Rectal smooth muscle tissue (tissue), 1 donor: Measurements from ENCODE around the gene TEDDM1.
"Not testable (repeated sequence)": the region's sequence is repeated elsewhere in the genome, so short reads cannot be mapped to it uniquely, and the experiment has no call there.

ENCODE experiments used
- H3K27ac ChIP-seq: one replicate; pipeline ENCODE4 v1.7.0; 2013; ENCODE audit warnings: low read depth, low read length, inconsistent platforms
- H3K27me3 ChIP-seq: one replicate; pipeline ENCODE4 v1.7.0; 2013; ENCODE audit warnings: low read length; ENCODE audit not compliant: control insufficient read depth, insufficient read depth
- H3K36me3 ChIP-seq: one replicate; pipeline ENCODE4 v1.7.0; 2013; ENCODE audit warnings: low read length; ENCODE audit not compliant: control insufficient read depth, insufficient read depth
- H3K4me1 ChIP-seq: one replicate; pipeline ENCODE4 v1.7.0; 2013; ENCODE audit warnings: low read length; ENCODE audit not compliant: control insufficient read depth, insufficient read depth
- H3K4me3 ChIP-seq: one replicate; pipeline ENCODE4 v1.7.0; 2013; ENCODE audit warnings: low read length
- H3K9ac ChIP-seq: one replicate; pipeline ENCODE4 v1.7.0; 2013; ENCODE audit warnings: low read length

Gene TEDDM1

GRCh38 chr1:182385885-182386853, 14.3 kb downstream of the TEDDM1 start:
- no peaks in the 10 kb centered on the region for H3K27me3 ChIP-seq
- peaks cover 3% of the 10 kb centered on the region for H3K4me1 ChIP-seq
- no peak overlapping the region for H3K9ac ChIP-seq
- no peak overlapping the region for H3K27ac ChIP-seq
- H3K36me3 ChIP-seq = peaks cover 43% of the 10 kb centered on the region
- H3K4me3 ChIP-seq = no peak overlapping the region

- Histone ChIP-seq H3K27ac (no peak overlapping the region), H3K4me1 (peaks cover 3% of the 10 kb centered on the region), H3K36me3 (peaks cover 43% of the 10 kb centered on the region), H3K27me3 (no peaks in the 10 kb centered on the region), H3K4me3 (no peak overlapping the region), H3K9ac (no peak overlapping the region)
These were observed 16.0 kb downstream of the TEDDM1 start for GRCh38 chr1:182384387-182384960.

- Histone ChIP-seq H3K9ac (no peak overlapping the region), H3K4me3 (no peak overlapping the region), H3K36me3 (peaks cover 43% of the 10 kb centered on the region), H3K27ac (no peak overlapping the region), H3K4me1 (peaks cover under 1% of the 10 kb centered on the region), H3K27me3 (no peaks in the 10 kb centered on the region)
These were observed 16.5 kb downstream of the TEDDM1 start for GRCh38 chr1:182383934-182384333.

DNA sequence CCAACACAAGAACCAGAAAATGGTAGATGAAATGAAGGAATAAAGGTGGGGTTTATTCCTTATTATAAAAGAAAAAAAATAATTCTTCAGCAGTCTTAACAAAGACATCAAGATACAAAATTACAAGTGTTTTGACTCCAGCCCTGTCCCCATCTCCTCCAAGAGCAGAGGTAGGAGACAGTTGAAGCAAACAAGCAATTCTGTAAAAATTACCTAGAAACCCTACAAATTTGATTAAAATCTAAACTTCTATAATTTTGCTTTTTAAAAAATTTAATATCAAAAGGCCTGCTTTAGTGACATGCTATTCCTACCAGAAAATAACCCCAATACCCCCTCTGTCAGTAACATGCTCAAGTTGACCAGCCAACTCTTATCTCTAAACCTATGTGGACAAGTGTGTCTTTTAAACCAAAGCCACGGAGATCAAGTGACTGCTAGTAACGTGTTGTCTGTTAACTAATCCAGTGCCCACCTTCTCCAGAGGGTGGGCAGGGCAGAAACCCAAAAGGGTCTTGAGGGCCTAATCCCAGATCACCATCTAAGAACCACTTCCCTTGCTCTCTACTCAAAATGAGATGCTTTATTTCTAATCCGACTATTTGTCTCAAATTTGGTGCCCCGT, 17.3 kb downstream of the TEDDM1 start:
- H3K4me3 ChIP-seq = no peak overlapping the region
- no peaks in the 10 kb centered on the region for H3K27me3 ChIP-seq
- H3K27ac ChIP-seq = no peak overlapping the region
- peaks cover 39% of the 10 kb centered on the region for H3K36me3 ChIP-seq
- no peak overlapping the region for H3K9ac ChIP-seq
- H3K4me1 ChIP-seq = no peaks in the 10 kb centered on the region

DNA sequence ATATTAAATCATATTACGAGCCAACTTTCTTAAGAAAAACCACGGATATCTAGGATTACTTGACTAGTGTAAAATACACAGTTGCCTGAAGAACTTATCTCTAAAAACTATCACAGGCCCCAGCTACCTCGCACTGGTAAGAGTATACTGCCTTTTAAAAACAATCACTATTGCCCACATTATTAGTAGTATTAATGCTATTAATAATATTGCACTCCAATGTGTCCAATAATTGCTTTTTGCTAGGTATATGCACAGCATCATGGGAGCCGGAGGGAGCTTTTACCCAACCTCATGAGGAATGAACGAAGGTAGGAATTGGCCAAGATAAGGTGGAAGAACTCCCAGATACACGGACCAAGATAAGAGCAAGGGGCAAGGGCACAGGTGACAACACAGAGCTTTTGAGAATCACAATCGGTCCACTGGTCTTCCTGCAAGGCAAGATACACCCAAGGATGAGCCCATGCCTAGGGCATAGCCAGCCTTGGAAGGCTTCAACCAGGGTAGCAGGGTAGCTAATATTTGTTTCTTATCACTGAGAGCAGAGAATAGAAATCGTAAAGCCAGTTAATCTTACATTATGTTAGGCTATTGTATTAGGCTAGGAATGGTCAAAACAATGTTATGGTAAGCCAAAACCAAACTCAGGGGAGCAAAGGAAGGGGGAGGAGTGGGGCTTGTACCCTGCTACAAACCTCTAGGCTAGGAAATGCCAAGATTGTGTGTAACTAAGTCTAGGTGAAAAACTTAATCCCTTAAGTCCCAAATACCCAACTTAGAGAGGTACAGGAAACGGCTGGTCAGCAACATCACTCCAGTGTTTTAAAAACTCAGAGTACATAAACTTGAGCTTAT, 18.3 kb downstream of the TEDDM1 start:
- Histone ChIP-seq H3K4me3 (no peak overlapping the region), H3K36me3 (peaks cover 36% of the 10 kb centered on the region), H3K27ac (no peak overlapping the region), H3K4me1 (no peaks in the 10 kb centered on the region), H3K27me3 (no peaks in the 10 kb centered on the region), H3K9ac (no peak overlapping the region)

DNA sequence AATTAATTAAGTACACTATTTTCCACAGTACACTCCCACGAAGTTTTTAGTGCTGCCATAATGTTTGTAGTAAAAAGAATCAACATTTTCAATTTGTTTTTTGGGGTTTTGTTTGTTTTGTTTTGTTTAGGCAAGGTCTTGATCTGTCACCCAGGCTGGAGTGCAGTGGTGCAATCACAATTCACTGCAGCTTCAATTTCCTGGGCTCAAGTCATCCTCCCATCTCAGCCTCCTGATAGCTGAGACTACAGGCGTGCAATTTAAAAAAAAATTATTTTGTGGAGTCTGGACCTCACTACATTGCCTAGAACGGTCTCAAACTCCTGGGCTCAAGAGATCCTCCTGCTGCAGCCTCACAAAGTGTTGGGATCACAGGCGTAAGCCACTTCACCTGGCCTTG, 20.3 kb downstream of the TEDDM1 start:
- Histone ChIP-seq H3K4me1 (no peaks in the 10 kb centered on the region), H3K27me3 (no peaks in the 10 kb centered on the region), H3K27ac (no peak overlapping the region), H3K4me3 (no peak overlapping the region), H3K9ac (no peak overlapping the region), H3K36me3 (peaks cover 19% of the 10 kb centered on the region)

GRCh38 chr1:182379781-182380180, 20.7 kb downstream of the TEDDM1 start:
- H3K27ac ChIP-seq, H3K27me3 ChIP-seq, H3K4me3 ChIP-seq, H3K4me1 ChIP-seq, H3K9ac ChIP-seq: not testable (repeated sequence)
- H3K36me3 ChIP-seq = peaks cover 19% of the 10 kb centered on the region

- Histone ChIP-seq H3K27me3 (no peaks in the 10 kb centered on the region), H3K4me1 (no peaks in the 10 kb centered on the region), H3K4me3 (no peak overlapping the region), H3K27ac (no peak overlapping the region), H3K9ac (no peak overlapping the region), H3K36me3 (no peaks in the 10 kb centered on the region)
These were observed 23.4 kb downstream of the TEDDM1 start for GRCh38 chr1:182376936-182377574.

DNA sequence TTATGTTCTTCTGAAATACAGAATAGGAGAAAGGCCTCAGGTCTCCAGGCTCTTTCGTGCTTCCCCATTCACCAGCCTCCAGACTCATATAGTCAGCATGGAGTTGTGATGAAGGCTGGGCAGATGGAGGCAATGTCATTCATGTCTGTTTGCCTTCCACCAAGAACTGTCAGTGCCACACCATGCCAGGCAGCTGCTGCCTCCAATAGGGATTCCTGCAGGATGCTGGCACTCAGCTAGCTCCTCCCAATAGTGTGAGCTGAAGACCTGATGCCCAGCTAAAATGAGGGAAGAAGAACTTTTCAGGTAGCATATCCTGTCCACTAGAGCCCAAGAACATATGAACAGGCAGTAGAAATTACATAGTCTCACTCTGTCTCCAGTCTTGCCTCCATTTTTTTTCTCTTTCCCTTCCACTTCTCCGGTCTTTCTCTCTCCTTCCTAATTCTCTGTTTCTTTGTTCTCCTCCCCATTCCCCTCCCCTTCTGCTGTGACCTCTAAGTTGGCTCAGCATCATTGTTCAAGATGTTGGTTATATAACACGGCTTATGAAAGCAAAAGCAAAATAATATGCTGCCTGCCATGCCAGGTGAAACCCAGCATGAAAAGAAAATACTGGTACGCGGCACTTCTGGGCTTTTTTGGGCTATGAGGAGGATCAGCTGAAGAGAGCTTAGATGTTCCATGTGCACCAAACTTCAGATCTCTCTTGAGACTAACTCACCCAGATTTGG, 26.2 kb downstream of the TEDDM1 start:
- H3K27ac ChIP-seq = no peak overlapping the region
- H3K4me1 ChIP-seq = no peaks in the 10 kb centered on the region
- no peak overlapping the region for H3K9ac ChIP-seq
- H3K36me3 ChIP-seq = no peaks in the 10 kb centered on the region
- H3K4me3 ChIP-seq = no peak overlapping the region
- no peaks in the 10 kb centered on the region for H3K27me3 ChIP-seq

DNA sequence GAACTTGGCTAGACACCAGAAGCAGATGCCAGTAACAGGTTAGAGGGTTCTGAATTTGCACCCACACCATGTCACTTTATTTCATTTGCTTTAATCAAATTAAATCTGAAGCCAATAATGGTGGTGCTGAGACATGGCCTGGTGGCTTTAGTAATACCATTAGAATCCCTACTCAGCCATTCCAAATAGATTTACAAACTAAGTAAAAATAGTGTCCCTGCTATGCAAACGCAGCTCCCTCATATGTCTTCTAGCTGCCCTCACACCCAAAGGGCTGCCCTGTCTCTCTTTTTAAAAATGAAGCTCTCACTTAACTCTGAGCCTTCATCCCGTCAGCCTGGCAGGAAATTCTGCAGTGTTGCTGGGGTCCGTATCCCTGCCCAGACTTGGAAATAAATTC, 29.9 kb downstream of the TEDDM1 start:
- Histone ChIP-seq H3K36me3 (no peaks in the 10 kb centered on the region), H3K4me3 (no peak overlapping the region), H3K9ac (no peak overlapping the region), H3K27ac (no peak overlapping the region), H3K4me1 (no peaks in the 10 kb centered on the region), H3K27me3 (no peaks in the 10 kb centered on the region)

DNA sequence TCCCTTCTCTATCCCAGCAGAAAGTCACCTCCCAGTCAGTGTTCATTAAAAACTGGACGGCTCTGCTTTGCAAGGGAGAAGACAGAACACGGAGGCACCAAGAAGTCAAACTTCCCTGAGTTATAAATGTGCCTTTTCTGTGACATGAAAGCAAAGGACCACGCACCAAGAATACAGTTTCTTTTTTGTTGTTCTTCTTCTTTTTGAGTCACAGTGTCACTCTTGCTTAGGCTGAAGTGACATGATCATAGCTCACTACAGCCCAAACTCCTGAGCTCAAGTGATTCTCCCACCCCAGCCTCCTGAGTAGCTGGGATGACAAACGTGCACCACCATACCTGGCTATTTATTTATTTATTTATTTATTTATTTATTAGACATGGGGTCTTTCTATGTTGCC, 31.6 kb downstream of the TEDDM1 start:
- no peaks in the 10 kb centered on the region for H3K4me1 ChIP-seq
- no peak overlapping the region for H3K4me3 ChIP-seq
- no peak overlapping the region for H3K9ac ChIP-seq
- H3K27ac ChIP-seq = no peak overlapping the region
- no peaks in the 10 kb centered on the region for H3K27me3 ChIP-seq
- no peaks in the 10 kb centered on the region for H3K36me3 ChIP-seq
